IPS-18a (cell line): ENCODE measurements around the gene TNFRSF18.
"Not testable (repeated sequence)": the region's sequence is repeated elsewhere in the genome, so short reads cannot be mapped to it uniquely, and the experiment has no call there.

Experiments used
- H3K27ac ChIP-seq: one replicate; pipeline ENCODE4 v1.5.1; 2013; ENCODE audit warnings: low read length
- H3K27me3 ChIP-seq: one replicate; pipeline ENCODE4 v1.6.1; 2013; ENCODE audit warnings: mild to moderate bottlenecking, low read length; ENCODE audit not compliant: control insufficient read depth, insufficient read depth
- H3K36me3 ChIP-seq: one replicate; pipeline ENCODE4 v1.6.1; 2013; ENCODE audit warnings: low read depth, low read length; ENCODE audit not compliant: control insufficient read depth
- H3K4me1 ChIP-seq: one replicate; pipeline ENCODE4 v1.6.1; 2013; ENCODE audit warnings: low read depth, low read length; ENCODE audit not compliant: control insufficient read depth
- H3K4me3 ChIP-seq: one replicate; pipeline ENCODE4 v1.5.1; 2013; ENCODE audit warnings: low read length
- H3K9ac ChIP-seq: one replicate; pipeline ENCODE4 v1.6.1; 2013; ENCODE audit warnings: mild to moderate bottlenecking, low read length, moderate library complexity
- H3K9me3 ChIP-seq: one replicate; pipeline ENCODE4 v1.6.1; 2013; ENCODE audit warnings: low read depth, low read length; ENCODE audit not compliant: control insufficient read depth

Gene TNFRSF18

GRCh38 chr1:1196431-1197187, 9.8 kb downstream of the TNFRSF18 start:
- Histone ChIP-seq H3K9ac (no peak overlapping the region), H3K36me3 (no peaks in the 10 kb centered on the region), H3K27ac (no peak overlapping the region), H3K27me3 (peaks cover 9% of the 10 kb centered on the region), H3K4me1 (peaks cover 3% of the 10 kb centered on the region), H3K4me3 (no peak overlapping the region), H3K9me3 (no peaks in the 10 kb centered on the region)

- H3K4me1 ChIP-seq, H3K9me3 ChIP-seq, H3K4me3 ChIP-seq, H3K36me3 ChIP-seq, H3K9ac ChIP-seq, H3K27me3 ChIP-seq, H3K27ac ChIP-seq: not testable (repeated sequence)
Observed at GRCh38 chr1:1195726-1196125, 10.7 kb downstream of the TNFRSF18 start.

GRCh38 chr1:1194723-1195122, 11.7 kb downstream of the TNFRSF18 start:
- no peak overlapping the region for H3K4me3 ChIP-seq
- no peaks in the 10 kb centered on the region for H3K27me3 ChIP-seq
- no peaks in the 10 kb centered on the region for H3K9me3 ChIP-seq
- H3K36me3 ChIP-seq: no peaks in the 10 kb centered on the region
- no peak overlapping the region for H3K27ac ChIP-seq
- H3K9ac ChIP-seq: no peak overlapping the region
- H3K4me1 ChIP-seq: no peaks in the 10 kb centered on the region

- Histone ChIP-seq H3K27me3 (no peaks in the 10 kb centered on the region), H3K4me3 (no peak overlapping the region), H3K9me3 (no peaks in the 10 kb centered on the region), H3K27ac (no peak overlapping the region), H3K36me3 (no peaks in the 10 kb centered on the region), H3K9ac (no peak overlapping the region), H3K4me1 (no peaks in the 10 kb centered on the region)
Observed at GRCh38 chr1:1191734-1192133, 14.7 kb downstream of the TNFRSF18 start.

- Histone ChIP-seq H3K27me3 (no peaks in the 10 kb centered on the region), H3K27ac (no peak overlapping the region), H3K4me1 (no peaks in the 10 kb centered on the region), H3K36me3 (no peaks in the 10 kb centered on the region), H3K9ac (no peak overlapping the region), H3K9me3 (no peaks in the 10 kb centered on the region), H3K4me3 (no peak overlapping the region)
Observed at GRCh38 chr1:1189111-1189510, 17.3 kb downstream of the TNFRSF18 start.

- Histone ChIP-seq H3K4me1 (no peaks in the 10 kb centered on the region), H3K4me3 (no peak overlapping the region), H3K27ac (no peak overlapping the region), H3K36me3 (no peaks in the 10 kb centered on the region), H3K27me3 (no peaks in the 10 kb centered on the region), H3K9me3 (no peaks in the 10 kb centered on the region), H3K9ac (no peak overlapping the region)
Observed at GRCh38 chr1:1187938-1188337, 18.5 kb downstream of the TNFRSF18 start.

GRCh38 chr1:1185101-1185765, 21.2 kb downstream of the TNFRSF18 start:
- Histone ChIP-seq H3K27me3 (no peaks in the 10 kb centered on the region), H3K9ac (no peak overlapping the region), H3K27ac (no peak overlapping the region), H3K9me3 (no peaks in the 10 kb centered on the region), H3K4me3 (no peak overlapping the region), H3K36me3 (no peaks in the 10 kb centered on the region), H3K4me1 (no peaks in the 10 kb centered on the region)

- no peaks in the 10 kb centered on the region for H3K9me3 ChIP-seq
- no peak overlapping the region for H3K4me3 ChIP-seq
- H3K36me3 ChIP-seq: no peaks in the 10 kb centered on the region
- no peak overlapping the region for H3K9ac ChIP-seq
- H3K27ac ChIP-seq: no peak overlapping the region
- no peaks in the 10 kb centered on the region for H3K4me1 ChIP-seq
- H3K27me3 ChIP-seq: no peaks in the 10 kb centered on the region
Observed at GRCh38 chr1:1183833-1184775, 22.3 kb downstream of the TNFRSF18 start.

- H3K9me3 ChIP-seq: no peaks in the 10 kb centered on the region
- H3K36me3 ChIP-seq: no peaks in the 10 kb centered on the region
- no peak overlapping the region for H3K4me3 ChIP-seq
- H3K27ac ChIP-seq: no peak overlapping the region
- no peaks in the 10 kb centered on the region for H3K27me3 ChIP-seq
- H3K4me1 ChIP-seq: no peaks in the 10 kb centered on the region
- H3K9ac ChIP-seq: no peak overlapping the region
Observed at GRCh38 chr1:1183221-1183747, 23.1 kb downstream of the TNFRSF18 start.

- Histone ChIP-seq H3K27ac (no peak overlapping the region), H3K9ac (no peak overlapping the region), H3K4me1 (no peaks in the 10 kb centered on the region), H3K4me3 (no peak overlapping the region), H3K36me3 (no peaks in the 10 kb centered on the region), H3K9me3 (no peaks in the 10 kb centered on the region), H3K27me3 (no peaks in the 10 kb centered on the region)
Observed at GRCh38 chr1:1182491-1183220, 23.7 kb downstream of the TNFRSF18 start.

GRCh38 chr1:1181938-1182410, 24.4 kb downstream of the TNFRSF18 start:
- Histone ChIP-seq H3K4me1 (peaks cover 2% of the 10 kb centered on the region), H3K9ac (no peak overlapping the region), H3K27ac (no peak overlapping the region), H3K9me3 (no peaks in the 10 kb centered on the region), H3K4me3 (no peak overlapping the region), H3K27me3 (peaks cover 2% of the 10 kb centered on the region), H3K36me3 (no peaks in the 10 kb centered on the region)
